Right lobe of liver (tissue), 6 donors: ENCODE data around the gene VDAC1. TPM values are rescaled to one million over a fixed set of nuclear protein-coding genes. Genes with fewer than 3 reads are reported as not detected.

Experiments used
- ATAC-seq, 4 donors: fragments of 200-7000 bp; cut with Tn5 transposase; one replicate each; pipeline ENCODE4 v1.9.1; 2020; ENCODE audit warnings: mild to moderate bottlenecking in 4 of 4, moderate library complexity in 4 of 4
- DNase-seq, 3 donors: peaks; one replicate each; pipeline ENCODE4 v3.0.0-alpha.2; 2020
- H3K27ac ChIP-seq, 3 donors: fragments of 200-600 bp; one replicate each; pipeline ENCODE4 v1.8.0; 2022
- H3K27me3 ChIP-seq, 2 donors: fragments of 200-600 bp; one replicate each; pipeline ENCODE4 v1.8.0; 2022
- H3K36me3 ChIP-seq, 4 donors: fragments of 200-600 bp; sonication (generic) in 1 of 4; one replicate each; pipeline versions ENCODE4 v1.5.1 to v1.8.0; 2017 to 2022; ENCODE audit warnings: control low read depth in 1 of 4
- H3K4me1 ChIP-seq, 4 donors: fragments of 200-600 bp; sonication (generic) in 1 of 4; one replicate each; pipeline versions ENCODE4 v1.5.1 to v1.8.0; 2017 to 2022; ENCODE audit warnings: control low read depth in 1 of 4
- H3K4me3 ChIP-seq, 3 donors: fragments of 200-600 bp; one replicate each; pipeline ENCODE4 v1.8.0; 2022
- H3K9me3 ChIP-seq, 4 donors: fragments of 200-600 bp; sonication (generic) in 1 of 4; one replicate each; pipeline versions ENCODE4 v1.5.1 to v1.8.0; 2017 to 2022; ENCODE audit warnings: control low read depth in 1 of 4
- POLR2A ChIP-seq: fragments of 450-650 bp; IDR thresholded peaks from one replicate; pipeline ENCODE4 v1.6.1; 2017; ENCODE audit warnings: antibody characterized with exemption, mild to moderate bottlenecking
- WGBS: methylation state at CpG from one replicate; pipeline ENCODE4 v1.1.6; 2018; ENCODE audit warnings: low coverage, low lambda C conversion rate; ENCODE audit not compliant: insufficient coverage; ENCODE audit errors: missing lambda C conversion rate; 5-methylcytosine and 5-hydroxymethylcytosine counted together
- intact Hi-C, 2 donors: fragments of 100-400 bp; cut with DNase I; formaldehyde crosslinking; loops; one replicate each; pipeline versions ENCODE4 v1.11.2 to v1.14.1; 2022
- total RNA-seq, 6 experiments: library from RNA; depleted of rRNA in 2 of 6; stranded (reverse); fragments of >200 nt in 2 of 6; fragmentation: NEBNext Ultra II Directional in 3 of 6; extraction: Animal tissue kit (Norgen Biotek cat#: 25700) in 3 of 6; gene quantifications; one replicate each; pipeline versions ENCODE4 v1.1.0 to v1.2.4, GENCODE V29; 2016 to 2023
- TF ChIP-seq, protein P1 (sequence below), 4 donors: fragments of 200-600 bp in 3 of 4; fragments of 450-650 bp in 1 of 4; IDR thresholded peaks; one replicate each; pipeline versions ENCODE4 v1.5.1 to v1.8.0; 2016 to 2022; ENCODE audit warnings: antibody characterized with exemption in 4 of 4, mild to moderate bottlenecking in 2 of 4
- donor health status: DM: no; HTN: yes; CAD: no.
- donor health status: DM: no; HTN: no; CAD: no.
- donor health status: DM: no; HTN: no; CAD: no.
- donor health status: DM: no; HTN: yes; CAD: no.
- donor health status: DM: no; HTN: yes; CAD: no.

VDAC1 gene
- total RNA-seq, 6 experiments from 2014 or later: 101 to 209 (median 128) TPM

DNA sequence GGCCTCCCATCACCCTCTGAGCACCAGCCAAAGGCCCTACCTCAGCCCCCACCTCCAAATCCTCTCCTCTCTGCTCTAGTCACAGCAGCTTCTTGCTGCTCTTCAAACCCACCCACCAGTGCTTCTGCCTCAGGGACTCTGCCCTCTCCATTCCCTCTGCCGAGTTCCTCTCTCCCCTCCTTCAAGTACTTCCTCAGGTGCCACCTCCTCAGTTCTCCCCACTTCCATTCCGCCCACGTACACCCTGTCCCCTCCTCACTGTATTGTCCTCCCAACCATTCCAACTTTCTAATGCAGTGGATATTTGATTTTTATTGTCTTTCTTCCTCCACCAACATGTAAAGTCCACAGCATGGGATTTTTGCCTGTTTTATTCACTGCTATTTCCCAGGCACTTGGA, 79.5 kb downstream of the VDAC1 start:
- 83% methylated on average over 3 of the region's 3 CpGs for WGBS
- no peaks in the 10 kb centered on the region for H3K27me3 ChIP-seq
- no peak overlapping the region for H3K4me3 ChIP-seq
- no peaks in the 10 kb centered on the region for H3K36me3 ChIP-seq
- intact Hi-C loops: no loop called here
- TF ChIP-seq, protein P1, sequence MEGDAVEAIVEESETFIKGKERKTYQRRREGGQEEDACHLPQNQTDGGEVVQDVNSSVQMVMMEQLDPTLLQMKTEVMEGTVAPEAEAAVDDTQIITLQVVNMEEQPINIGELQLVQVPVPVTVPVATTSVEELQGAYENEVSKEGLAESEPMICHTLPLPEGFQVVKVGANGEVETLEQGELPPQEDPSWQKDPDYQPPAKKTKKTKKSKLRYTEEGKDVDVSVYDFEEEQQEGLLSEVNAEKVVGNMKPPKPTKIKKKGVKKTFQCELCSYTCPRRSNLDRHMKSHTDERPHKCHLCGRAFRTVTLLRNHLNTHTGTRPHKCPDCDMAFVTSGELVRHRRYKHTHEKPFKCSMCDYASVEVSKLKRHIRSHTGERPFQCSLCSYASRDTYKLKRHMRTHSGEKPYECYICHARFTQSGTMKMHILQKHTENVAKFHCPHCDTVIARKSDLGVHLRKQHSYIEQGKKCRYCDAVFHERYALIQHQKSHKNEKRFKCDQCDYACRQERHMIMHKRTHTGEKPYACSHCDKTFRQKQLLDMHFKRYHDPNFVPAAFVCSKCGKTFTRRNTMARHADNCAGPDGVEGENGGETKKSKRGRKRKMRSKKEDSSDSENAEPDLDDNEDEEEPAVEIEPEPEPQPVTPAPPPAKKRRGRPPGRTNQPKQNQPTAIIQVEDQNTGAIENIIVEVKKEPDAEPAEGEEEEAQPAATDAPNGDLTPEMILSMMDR (IDR thresholded peaks at IDR 0.05): no peak
- no peak for TF ChIP-seq POLR2A
- no peaks in the 10 kb centered on the region for H3K9me3 ChIP-seq
- no peak for ATAC-seq
- DNase-seq: no peak
- no peak overlapping the region for H3K27ac ChIP-seq
- peaks cover 0 to 8% (median 0%) of the 10 kb centered on the region in 4 donors for H3K4me1 ChIP-seq

DNA sequence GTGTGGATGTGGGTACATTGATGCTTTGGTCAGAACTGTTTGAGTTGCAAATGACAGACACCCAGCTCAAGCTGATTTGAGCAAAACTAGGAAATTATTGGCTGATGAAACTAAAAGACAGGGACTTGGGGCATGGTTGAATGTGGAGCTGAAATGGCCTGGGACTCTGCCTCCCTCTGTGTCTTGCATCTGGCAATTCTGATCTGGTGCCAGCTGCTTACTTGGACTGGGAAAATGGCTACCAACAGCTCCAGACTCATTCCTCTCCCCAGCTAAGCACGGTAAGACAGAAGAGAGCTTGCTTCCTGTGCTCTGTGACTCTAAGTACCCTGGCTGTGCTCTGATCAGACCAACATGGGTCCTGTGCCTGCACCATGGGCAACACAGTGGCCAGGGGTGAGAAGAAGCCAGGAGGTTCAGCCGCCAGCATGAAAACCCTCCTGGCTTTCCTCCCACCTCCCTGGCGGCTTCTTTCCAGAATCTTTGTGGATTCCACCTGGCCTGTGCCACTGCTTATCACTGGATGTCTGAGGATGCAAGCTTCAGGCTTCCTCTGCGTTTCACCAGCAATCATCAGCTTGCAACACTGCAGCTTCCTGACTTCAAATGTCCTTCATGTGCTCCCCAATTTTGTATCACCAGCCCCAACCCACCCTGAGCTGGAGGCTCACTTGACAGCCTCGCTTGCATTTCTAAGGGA, 80.4 kb downstream of the VDAC1 start:
- Histone ChIP-seq H3K27ac (no peak overlapping the region), H3K27me3 (no peaks in the 10 kb centered on the region), H3K4me1 (peaks cover 0 to 8% (median 0%) of the 10 kb centered on the region in 4 donors), H3K9me3 (no peaks in the 10 kb centered on the region), H3K4me3 (no peak overlapping the region), H3K36me3 (no peaks in the 10 kb centered on the region)
- no peak for TF ChIP-seq POLR2A
- TF ChIP-seq, protein P1 (IDR thresholded peaks at IDR 0.05): no peak
- intact Hi-C loops: no loop called here
- DNase-seq: no peak
- 75% methylated on average over 1 of the region's 5 CpGs for WGBS
- no peak for ATAC-seq

DNA sequence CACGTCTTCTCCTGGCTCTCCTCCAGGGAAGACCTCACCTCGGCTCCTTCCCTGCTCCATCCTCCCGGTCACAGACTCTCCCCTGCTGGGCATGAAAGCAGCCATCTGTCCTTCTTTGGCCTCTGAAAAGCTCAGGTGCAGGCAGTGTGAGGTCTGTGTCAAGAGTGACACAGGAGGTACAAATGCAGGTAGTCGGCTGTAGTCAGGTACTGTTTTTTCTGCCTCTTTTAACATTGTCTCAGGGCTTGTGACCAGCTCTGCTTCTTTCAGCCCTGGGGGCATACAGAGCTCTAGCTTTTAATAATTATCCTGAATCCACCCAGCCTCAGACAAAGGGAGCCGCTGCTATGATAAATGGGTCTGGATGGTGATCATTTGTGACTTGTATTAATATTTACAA, 82.8 kb downstream of the VDAC1 start:
- H3K4me1 ChIP-seq: peaks cover 0 to 5% (median 0%) of the 10 kb centered on the region in 4 donors
- H3K36me3 ChIP-seq: no peaks in the 10 kb centered on the region
- DNase-seq (no peak), ATAC-seq (no peak)
- 66% methylated on average over 4 of the region's 5 CpGs for WGBS
- H3K27me3 ChIP-seq: no peaks in the 10 kb centered on the region
- no peak overlapping the region for H3K4me3 ChIP-seq
- no peak overlapping the region for H3K27ac ChIP-seq
- no peak for TF ChIP-seq POLR2A
- TF ChIP-seq, protein P1 (IDR thresholded peaks at IDR 0.05): no peak
- H3K9me3 ChIP-seq: no peaks in the 10 kb centered on the region
- intact Hi-C loops: no loop called here

Other genes starting within 250 kb of the VDAC1 start
- gene C5orf15, start 36.4 kb downstream of the VDAC1 start, total RNA-seq: 10 to 100 TPM; 15.0 to 37.5 (median 24.4) TPM
- 1 to 10 TPM; 2.0 to 3.8 (median 2.7) TPM for gene TCF7, start 109.7 kb upstream of the VDAC1 start, total RNA-seq
- gene SKP1, start 172.0 kb upstream of the VDAC1 start, total RNA-seq: 100 to 1,000 TPM; 125 to 186 (median 149) TPM
- 10 to 100 TPM; 50.8 to 80.5 (median 65.0) TPM for gene PPP2CA, start 221.1 kb upstream of the VDAC1 start, total RNA-seq